Ovary (tissue), 9 donors: ENCODE data around the gene CCNT2. TPM values are rescaled to one million over a fixed set of nuclear protein-coding genes. Genes with fewer than 3 reads are reported as not detected.

Experiments used
- DNase-seq, 5 donors: peaks; one replicate each; pipeline ENCODE4 v3.0.0-alpha.2; 2019 to 2020
- H3K27ac ChIP-seq, 2 donors: fragments of 200-600 bp; one replicate each; pipeline versions ENCODE4 v1.5.1 to v1.8.0; 2019 to 2022
- H3K27me3 ChIP-seq: fragments of 200-600 bp; one replicate; pipeline ENCODE4 v1.8.0; 2022
- H3K36me3 ChIP-seq: fragments of 200-600 bp; sonication (generic); one replicate; pipeline ENCODE4 v1.5.1; 2019
- H3K4me1 ChIP-seq: one replicate; pipeline ENCODE4 v1.8.1; 2013; ENCODE audit warnings: mild to moderate bottlenecking, moderate library complexity; ENCODE audit not compliant: insufficient read depth
- H3K4me3 ChIP-seq: fragments of 200-600 bp; sonication (generic); one replicate; pipeline ENCODE4 v1.5.1; 2017
- H3K9me3 ChIP-seq, 2 donors: fragments of 200-600 bp in 1 of 2; sonication (generic) in 1 of 2; one replicate each; pipeline versions ENCODE4 v1.5.1 to v1.8.1; 2013 to 2019; ENCODE audit warnings: mild to moderate bottlenecking in 1 of 2, moderate library complexity in 1 of 2
- EP300 ChIP-seq: sonication (generic); formaldehyde crosslinking; IDR thresholded peaks from one replicate; pipeline ENCODE4 v1.6.1; 2017; ENCODE audit warnings: antibody characterized with exemption
- POLR2A ChIP-seq: fragments of 450-650 bp; IDR thresholded peaks from one replicate; pipeline ENCODE4 v1.6.1; 2017; ENCODE audit warnings: antibody characterized with exemption, mild to moderate bottlenecking, moderate library complexity
- WGBS, 3 donors: extraction: QIAGEN DNeasy Blood & Tissue Kit in 1 of 3; methylation state at CpG; one replicate each; pipeline versions ENCODE4 v1.1.5 to v1.1.7; 2013 to 2017; 5-methylcytosine and 5-hydroxymethylcytosine counted together
- intact Hi-C, 4 donors: fragments of 100-400 bp; cut with DNase I; formaldehyde crosslinking; loops; one replicate each; pipeline versions ENCODE4 v1.11.0 to v1.15.1; 2022 to 2023
- polyA plus RNA-seq, 2 donors: library from polyadenylated mRNA; stranded (reverse); fragments of 200-250 nt in 1 of 2; fragments of 350-450 nt in 1 of 2; fragmentation: Illumina TruSeq in 1 of 2; extraction: RNeasy Lipid Tissue Mini Kit (QIAGEN cat#74804) in 1 of 2; gene quantifications; one replicate each; pipeline ENCODE4 v1.2.3, GENCODE V29; 2013 to 2014
- total RNA-seq, 7 donors: library from RNA; depleted of rRNA in 2 of 7; stranded (reverse); fragments of >200 nt in 2 of 7; fragmentation: NEBNext Ultra II Directional in 3 of 7; extraction: Animal tissue kit (Norgen Biotek cat#: 25700) in 3 of 7; gene quantifications; one replicate each; pipeline versions ENCODE4 v1.1.0 to v1.2.4, GENCODE V29; 2016 to 2023
- TF ChIP-seq, protein P1 (sequence below), 3 donors: fragments of 450-650 bp in 2 of 3; fragments of 200-600 bp in 1 of 3; IDR thresholded peaks; one replicate each; pipeline versions ENCODE4 v1.5.1 to v1.8.0; 2016 to 2022; ENCODE audit warnings: antibody characterized with exemption in 3 of 3, mild to moderate bottlenecking in 1 of 3
- donor health status: DM: no; HTN: no; CAD: no; lungs with moderate emphysema.
- donor health status: DM: no; HTN: no; CAD: no.
- donor health status: Bipolar disorder and iron deficiency.
- donor health status: DM: yes; HTN: yes; CAD: no.
- donor health status: DM: no; HTN: no; CAD: no.
- donor health status: DM: yes; HTN: yes; CAD: no.

CCNT2 gene
- total and polyA plus RNA-seq, 9 donors: 14.0 to 46.5 (median 31.5) TPM

DNA sequence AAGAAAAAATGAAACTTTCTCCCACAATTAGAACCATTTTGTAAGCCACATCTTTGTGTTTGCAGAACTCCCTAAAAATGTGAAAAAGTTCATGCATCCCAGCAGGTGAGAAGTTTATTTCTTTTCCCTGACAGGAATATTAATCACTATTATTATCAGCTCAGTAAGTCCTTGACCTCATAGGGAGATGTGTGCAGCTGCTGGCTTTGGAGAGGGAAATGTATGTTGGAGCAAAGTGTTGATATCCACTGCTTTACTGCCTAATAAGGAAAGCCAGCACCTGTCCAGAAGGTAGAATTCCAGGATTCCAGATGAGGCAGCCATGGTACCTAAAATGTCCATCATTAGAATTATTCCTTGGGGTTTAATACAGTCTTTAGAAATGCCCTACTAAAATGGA lies 35.8 kb upstream of the CCNT2 start:
- intact Hi-C loops: no loop called here
- DNase-seq: no peak

DNA sequence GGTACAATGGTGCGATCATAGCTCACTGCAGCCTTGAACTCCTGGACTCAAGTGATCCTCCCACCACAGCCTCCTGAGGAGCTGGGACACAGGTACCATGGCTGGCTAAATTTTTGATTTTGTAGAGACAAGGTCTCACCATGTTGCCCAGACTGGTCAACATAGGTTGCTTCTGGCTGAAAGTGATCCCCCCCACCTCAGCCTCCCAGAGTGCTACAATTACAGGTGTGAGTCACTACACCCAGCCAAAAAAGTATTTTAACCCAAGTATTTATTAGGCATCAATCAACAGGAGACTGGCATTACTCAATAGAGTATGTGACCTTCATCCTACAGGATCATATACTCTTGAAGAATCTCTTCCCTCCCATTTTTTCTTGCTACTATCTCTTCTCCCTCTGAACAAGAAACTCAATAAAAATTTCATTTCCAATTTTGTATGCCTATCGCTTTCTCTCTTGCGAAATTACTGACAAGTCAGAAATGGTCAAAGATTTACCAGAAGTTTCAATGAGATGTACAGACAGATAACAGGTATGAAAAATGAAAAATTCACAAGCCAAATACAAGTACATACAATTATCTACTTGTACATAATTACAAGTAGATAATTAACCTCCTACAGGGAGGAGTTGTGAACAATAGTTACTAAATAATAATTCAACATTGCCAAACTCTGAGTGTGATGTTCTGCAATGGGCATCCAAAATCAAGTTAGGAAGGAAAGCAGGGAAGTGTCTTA lies 34.9 kb upstream of the CCNT2 start:
- Histone ChIP-seq H3K4me3 (no peak overlapping the region), H3K36me3 (no peaks in the 10 kb centered on the region), H3K27me3 (no peaks in the 10 kb centered on the region), H3K4me1 (no peaks in the 10 kb centered on the region), H3K27ac (no peak overlapping the region), H3K9me3 (peaks cover 0 to 2% of the 10 kb centered on the region in 2 donors)
- WGBS, 3 donors: 98 to 99% (median 98%) methylated on average over 3 of the region's 3 CpGs
- intact Hi-C loops: no loop called here
- no peak for TF ChIP-seq POLR2A
- TF ChIP-seq, protein P1, sequence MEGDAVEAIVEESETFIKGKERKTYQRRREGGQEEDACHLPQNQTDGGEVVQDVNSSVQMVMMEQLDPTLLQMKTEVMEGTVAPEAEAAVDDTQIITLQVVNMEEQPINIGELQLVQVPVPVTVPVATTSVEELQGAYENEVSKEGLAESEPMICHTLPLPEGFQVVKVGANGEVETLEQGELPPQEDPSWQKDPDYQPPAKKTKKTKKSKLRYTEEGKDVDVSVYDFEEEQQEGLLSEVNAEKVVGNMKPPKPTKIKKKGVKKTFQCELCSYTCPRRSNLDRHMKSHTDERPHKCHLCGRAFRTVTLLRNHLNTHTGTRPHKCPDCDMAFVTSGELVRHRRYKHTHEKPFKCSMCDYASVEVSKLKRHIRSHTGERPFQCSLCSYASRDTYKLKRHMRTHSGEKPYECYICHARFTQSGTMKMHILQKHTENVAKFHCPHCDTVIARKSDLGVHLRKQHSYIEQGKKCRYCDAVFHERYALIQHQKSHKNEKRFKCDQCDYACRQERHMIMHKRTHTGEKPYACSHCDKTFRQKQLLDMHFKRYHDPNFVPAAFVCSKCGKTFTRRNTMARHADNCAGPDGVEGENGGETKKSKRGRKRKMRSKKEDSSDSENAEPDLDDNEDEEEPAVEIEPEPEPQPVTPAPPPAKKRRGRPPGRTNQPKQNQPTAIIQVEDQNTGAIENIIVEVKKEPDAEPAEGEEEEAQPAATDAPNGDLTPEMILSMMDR (IDR thresholded peaks at IDR 0.05): no peak
- no peak for TF ChIP-seq EP300
- no peak for DNase-seq

More for the DNA sequence above, 35.8 kb upstream of the CCNT2 start:
- Histone ChIP-seq H3K27me3 (no peaks in the 10 kb centered on the region), H3K4me3 (no peak overlapping the region), H3K9me3 (peaks cover 0 to 2% of the 10 kb centered on the region in 2 donors), H3K36me3 (no peaks in the 10 kb centered on the region), H3K27ac (no peak overlapping the region), H3K4me1 (no peaks in the 10 kb centered on the region)
- TF ChIP-seq EP300 (no peak), POLR2A (no peak)
- TF ChIP-seq, protein P1 (IDR thresholded peaks at IDR 0.05): no peak

DNA sequence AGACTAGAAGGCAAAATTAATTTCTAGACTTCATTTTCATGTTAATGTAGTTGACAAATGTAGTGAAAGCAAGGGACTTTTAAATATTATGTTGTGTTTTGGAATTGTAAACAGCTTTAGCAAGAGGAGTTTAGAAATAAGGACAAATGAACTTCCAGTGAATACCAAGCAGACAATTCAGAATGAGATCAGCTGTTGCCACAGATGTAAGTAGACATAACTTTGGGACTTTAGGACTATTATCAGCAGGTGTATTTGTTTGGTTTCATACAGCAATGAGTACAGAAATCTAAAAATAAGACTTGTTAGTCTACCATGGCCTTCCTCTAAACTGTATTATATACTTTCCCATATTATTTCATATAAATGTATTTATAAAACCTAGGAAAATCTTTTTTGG lies 34.2 kb upstream of the CCNT2 start:
- peaks cover 0 to 2% of the 10 kb centered on the region in 2 donors for H3K9me3 ChIP-seq
- intact Hi-C loops: no loop called here
- H3K36me3 ChIP-seq: no peaks in the 10 kb centered on the region
- no peaks in the 10 kb centered on the region for H3K27me3 ChIP-seq
- H3K4me3 ChIP-seq: no peak overlapping the region
- H3K27ac ChIP-seq: no peak overlapping the region
- TF ChIP-seq POLR2A (no peak), EP300 (no peak)
- DNase-seq: no peak
- H3K4me1 ChIP-seq: no peaks in the 10 kb centered on the region

DNA sequence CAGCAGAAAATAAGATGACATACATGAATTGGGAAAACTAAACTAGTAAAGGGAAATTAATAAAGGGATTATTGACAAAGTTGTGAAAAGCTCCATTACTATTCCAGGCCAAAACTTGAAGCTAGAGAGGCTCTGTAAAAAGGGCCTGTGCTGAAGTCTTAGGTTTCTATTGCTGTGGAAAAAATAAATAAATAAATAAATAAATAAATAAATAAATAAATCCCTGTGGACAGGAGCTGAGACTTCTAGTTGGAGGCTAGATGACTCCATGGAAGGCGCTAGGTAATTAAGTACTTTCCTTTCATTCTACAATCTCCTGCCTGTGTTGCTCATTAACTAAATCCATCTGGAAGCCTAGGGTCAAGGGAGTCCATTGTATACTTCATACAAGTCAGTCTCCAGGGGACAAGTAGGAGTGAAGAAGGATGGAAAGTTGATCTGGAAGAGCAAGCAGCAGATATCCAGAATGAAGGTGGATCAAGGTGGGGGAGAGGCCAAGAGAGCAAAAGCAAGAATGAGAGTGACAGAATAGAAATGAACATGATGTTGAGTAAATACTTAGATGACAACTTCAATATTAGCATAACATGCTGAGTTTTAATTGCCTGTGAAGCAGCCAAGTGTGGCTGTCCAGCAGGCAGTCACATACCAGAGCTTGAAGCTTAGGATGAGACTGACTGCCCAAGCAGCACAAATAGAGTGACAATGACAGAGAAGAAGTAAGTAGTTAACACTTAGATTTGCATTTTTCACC lies 26.2 kb upstream of the CCNT2 start:
- Histone ChIP-seq H3K27ac (no peak overlapping the region), H3K9me3 (no peaks in the 10 kb centered on the region), H3K4me3 (no peak overlapping the region), H3K4me1 (no peaks in the 10 kb centered on the region), H3K36me3 (no peaks in the 10 kb centered on the region), H3K27me3 (no peaks in the 10 kb centered on the region)
- TF ChIP-seq, protein P1 (IDR thresholded peaks at IDR 0.05): no peak
- no peak for TF ChIP-seq EP300
- TF ChIP-seq POLR2A: no peak
- intact Hi-C loops: loop anchor here in 1 of 4 donors (5.0 kb wide), 1 partner anchor 435 kb away; no protein-coding TSS in a partner anchor
- no peak for DNase-seq
- 94 to 100% (median 95%) methylated on average over 1 of the region's 1 CpG for WGBS, 3 donors

DNA sequence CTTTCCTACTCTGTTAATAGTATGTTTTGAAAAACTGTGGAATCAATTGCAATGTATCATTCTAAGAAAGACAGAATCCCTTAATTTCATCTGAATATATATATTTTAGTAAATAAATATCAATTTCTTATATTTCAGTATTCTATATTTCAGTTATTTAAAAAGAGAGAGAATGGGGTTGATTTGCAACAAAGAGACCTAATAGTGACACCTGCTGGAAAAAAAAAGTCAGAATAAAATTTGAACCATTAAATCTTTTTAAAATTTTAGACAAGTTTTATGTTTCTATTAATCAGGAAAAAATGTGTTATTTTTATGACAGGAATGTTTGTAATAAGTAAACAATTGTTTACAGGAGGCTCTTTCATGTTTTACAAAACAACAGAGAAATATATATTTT lies 20.7 kb upstream of the CCNT2 start:
- TF ChIP-seq POLR2A (no peak), EP300 (no peak)
- TF ChIP-seq, protein P1 (IDR thresholded peaks at IDR 0.05): no peak
- no peak overlapping the region for H3K27ac ChIP-seq
- H3K4me1 ChIP-seq: no peaks in the 10 kb centered on the region
- no peak for DNase-seq
- no peaks in the 10 kb centered on the region for H3K36me3 ChIP-seq
- no peaks in the 10 kb centered on the region for H3K9me3 ChIP-seq
- no peaks in the 10 kb centered on the region for H3K27me3 ChIP-seq
- no peak overlapping the region for H3K4me3 ChIP-seq
- intact Hi-C loops: no loop called here
